Measurements from ENCODE around the gene VOPP1.

The VOPP1 gene

DNA sequence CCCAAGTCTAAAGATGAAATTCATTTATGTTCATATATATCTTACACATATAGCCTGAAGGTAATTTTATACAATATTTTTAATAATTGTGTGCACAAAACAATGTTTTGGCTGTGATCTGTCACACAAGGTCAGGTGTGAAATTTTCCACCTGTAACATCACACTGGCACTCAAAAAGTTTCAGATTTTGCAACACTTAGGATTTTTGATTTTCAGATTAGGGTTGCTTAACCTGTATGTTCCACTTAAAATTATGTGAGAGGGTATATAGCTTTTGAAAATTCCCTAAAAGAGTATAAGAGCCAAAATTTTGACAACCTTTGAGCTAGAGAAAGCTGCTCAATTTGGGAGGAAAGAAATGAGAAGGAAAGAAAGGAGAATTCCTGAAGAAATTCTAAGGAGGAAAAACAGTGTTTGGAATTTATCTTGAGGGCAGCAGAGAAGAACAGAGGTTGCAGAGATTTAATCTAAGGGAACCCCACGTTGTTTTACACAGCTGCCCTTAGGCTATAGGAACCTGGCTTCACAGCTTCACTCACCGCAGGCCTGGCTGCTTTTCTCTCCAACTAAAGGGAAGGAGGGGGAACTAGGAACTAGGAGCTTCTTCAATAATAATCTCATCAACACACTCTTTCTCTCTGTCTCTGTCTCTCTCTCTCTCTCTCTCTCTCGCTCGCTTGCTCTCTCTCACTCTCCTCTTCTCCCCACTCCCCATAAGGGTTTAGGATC is 8.5 kb downstream of the VOPP1 start:
- DNase-seq (ENCODE audit: low spot score) = no peak
- CTCF ChIA-PET = no interaction called here
- POLR2A ChIA-PET (ENCODE audit: low non-redundant PET) = no interaction called here
- H3K27ac ChIP-seq = no peak overlapping the region
- TF ChIP-seq CTCF (conservative IDR thresholded peaks at IDR 0.05; ENCODE audit: low read depth) = no peak

- ChIA-PET CTCF (no interaction called here), POLR2A (ENCODE audit: low non-redundant PET) (no interaction called here)
- DNase-seq (ENCODE audit: low spot score) = no peak
- H3K27ac ChIP-seq = no peak overlapping the region
- no peak for TF ChIP-seq CTCF (conservative IDR thresholded peaks at IDR 0.05; ENCODE audit: low read depth)
Observed at GRCh38 chr7:55561690-55562089, 10.6 kb downstream of the VOPP1 start.

DNA sequence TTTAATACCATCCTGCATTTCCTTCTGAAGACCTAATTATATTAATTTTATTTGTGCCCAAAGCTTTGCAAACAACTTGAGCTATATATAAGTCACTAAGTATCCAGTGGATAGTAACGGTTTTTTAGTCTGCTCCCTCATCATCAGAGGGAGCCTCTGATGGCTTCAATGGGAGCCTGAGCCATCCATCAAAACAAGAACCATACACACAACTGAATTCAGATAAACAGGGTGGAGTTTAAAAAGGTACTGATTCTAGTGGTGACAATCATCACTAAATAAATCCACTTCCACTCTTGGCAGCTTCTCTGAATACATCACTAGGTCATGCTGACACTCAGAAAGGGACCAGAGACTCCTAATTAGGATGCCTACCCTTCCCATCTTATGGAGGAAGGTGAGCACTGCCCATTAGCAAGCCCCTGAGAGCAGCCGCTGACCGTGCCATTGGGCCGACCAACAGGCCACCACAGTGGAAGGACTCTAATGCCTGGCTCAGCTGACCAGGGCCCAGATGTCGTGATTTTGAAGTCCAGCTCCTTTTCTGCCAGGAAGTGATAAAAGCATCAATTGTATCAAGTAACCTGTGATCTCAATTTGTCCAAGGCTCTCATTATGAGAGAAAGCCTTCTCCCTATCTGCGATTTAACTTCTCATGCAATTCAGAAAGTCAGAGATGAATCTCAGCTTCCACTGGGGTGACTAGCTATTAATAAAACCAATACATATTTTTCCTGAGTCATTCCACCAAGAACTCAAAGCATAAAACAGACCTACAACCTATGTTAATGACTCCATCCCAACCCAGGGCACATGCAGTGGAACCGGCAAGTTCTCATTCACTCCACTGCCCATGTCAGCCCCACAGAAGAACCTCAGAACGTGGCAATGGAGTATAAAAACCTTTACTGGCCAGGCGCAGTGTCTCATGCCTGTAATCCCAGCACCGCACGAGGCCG is 13.1 kb downstream of the VOPP1 start:
- no peak for DNase-seq (ENCODE audit: low spot score)
- TF ChIP-seq CTCF (conservative IDR thresholded peaks at IDR 0.05; ENCODE audit: low read depth) = no peak
- POLR2A ChIA-PET (ENCODE audit: low non-redundant PET) = no interaction called here
- CTCF ChIA-PET = no interaction called here
- no peak overlapping the region for H3K27ac ChIP-seq

DNA sequence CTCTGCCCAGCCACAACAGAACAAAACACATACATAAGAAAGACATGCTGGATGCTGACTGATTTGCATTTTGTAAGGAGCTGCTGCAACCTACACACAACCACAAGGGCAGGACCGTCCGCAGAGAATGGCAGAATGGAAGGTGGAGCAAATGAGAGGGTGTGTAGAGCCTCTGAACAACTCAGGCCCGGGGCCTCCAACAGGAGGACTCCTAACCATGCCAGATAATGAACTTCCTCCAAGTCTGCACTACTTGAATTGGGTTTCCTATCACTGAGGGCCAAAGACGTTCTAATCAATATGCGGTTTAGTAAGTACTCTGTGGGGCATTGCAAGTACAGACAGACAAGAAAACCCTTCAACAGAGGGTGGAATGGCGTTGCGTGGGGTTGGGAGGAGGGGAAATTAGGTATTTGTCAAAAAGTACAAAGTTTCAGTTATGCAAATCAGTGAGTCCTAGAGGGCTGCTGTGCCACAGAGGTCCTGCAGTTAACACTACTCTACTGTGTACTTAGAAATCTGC is 14.6 kb downstream of the VOPP1 start:
- no peak overlapping the region for H3K27ac ChIP-seq
- no peak for DNase-seq (ENCODE audit: low spot score)
- POLR2A ChIA-PET (ENCODE audit: low non-redundant PET) = no interaction called here
- TF ChIP-seq CTCF (conservative IDR thresholded peaks at IDR 0.05; ENCODE audit: low read depth) = no peak
- CTCF ChIA-PET = no interaction called here

GRCh38 chr7:55556492-55556891 is 15.8 kb downstream of the VOPP1 start:
- no peak overlapping the region for H3K27ac ChIP-seq
- CTCF ChIA-PET = no interaction called here

More at GRCh38 chr7:55556492-55556891, 15.8 kb downstream of the VOPP1 start:
- DNase-seq (ENCODE audit: low spot score) = no peak
- POLR2A ChIA-PET (ENCODE audit: low non-redundant PET) = no interaction called here
- TF ChIP-seq CTCF (conservative IDR thresholded peaks at IDR 0.05; ENCODE audit: low read depth) = no peak
